Measurements from ENCODE around the gene PRKACA.

The PRKACA gene

DNA sequence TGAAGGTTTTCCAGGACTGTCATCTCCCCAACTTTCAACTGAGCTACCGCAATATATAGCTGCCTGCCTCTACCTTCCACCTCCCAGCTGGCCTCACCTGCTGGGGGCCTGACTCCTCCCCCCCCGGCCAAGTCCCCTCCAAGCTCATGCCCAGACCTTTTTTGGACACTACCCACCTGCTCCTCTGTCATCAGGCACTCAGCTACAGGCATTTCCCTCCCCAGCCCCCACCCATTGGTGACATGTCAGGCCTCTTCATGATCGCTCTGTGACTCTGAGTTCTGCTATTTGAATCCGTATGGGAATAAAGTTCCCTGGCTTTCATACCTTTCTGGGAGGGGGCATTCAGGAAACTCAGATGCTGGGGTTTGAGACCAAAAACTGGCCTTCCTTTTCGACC is 1.8 kb downstream of the PRKACA start:
- Mint-ChIP-seq H3K9me3 (no peaks in the 10 kb centered on the region), H3K4me1 (ENCODE audit: low read depth) (peaks cover 30% of the 10 kb centered on the region), H3K4me3 (peak overlapping the region; percentile 97), H3K27ac (no peak overlapping the region), H3K36me3 (ENCODE audit: low read depth) (no peaks in the 10 kb centered on the region), H3K27me3 (ENCODE audit: low read depth) (no peaks in the 10 kb centered on the region)

GRCh38 chr19:14114854-14115253 is 2.7 kb downstream of the PRKACA start:
- Mint-ChIP-seq H3K36me3 (ENCODE audit: low read depth) (no peaks in the 10 kb centered on the region), H3K4me3 (no peak overlapping the region), H3K27ac (no peak overlapping the region), H3K27me3 (ENCODE audit: low read depth) (no peaks in the 10 kb centered on the region), H3K9me3 (no peaks in the 10 kb centered on the region), H3K4me1 (ENCODE audit: low read depth) (peaks cover 30% of the 10 kb centered on the region)

- Mint-ChIP-seq H3K27ac (no peak overlapping the region), H3K9me3 (no peaks in the 10 kb centered on the region), H3K4me3 (no peak overlapping the region), H3K36me3 (ENCODE audit: low read depth) (no peaks in the 10 kb centered on the region), H3K4me1 (ENCODE audit: low read depth) (peaks cover 30% of the 10 kb centered on the region), H3K27me3 (ENCODE audit: low read depth) (no peaks in the 10 kb centered on the region)
Measured at GRCh38 chr19:14114439-14114838, 3.1 kb downstream of the PRKACA start.

DNA sequence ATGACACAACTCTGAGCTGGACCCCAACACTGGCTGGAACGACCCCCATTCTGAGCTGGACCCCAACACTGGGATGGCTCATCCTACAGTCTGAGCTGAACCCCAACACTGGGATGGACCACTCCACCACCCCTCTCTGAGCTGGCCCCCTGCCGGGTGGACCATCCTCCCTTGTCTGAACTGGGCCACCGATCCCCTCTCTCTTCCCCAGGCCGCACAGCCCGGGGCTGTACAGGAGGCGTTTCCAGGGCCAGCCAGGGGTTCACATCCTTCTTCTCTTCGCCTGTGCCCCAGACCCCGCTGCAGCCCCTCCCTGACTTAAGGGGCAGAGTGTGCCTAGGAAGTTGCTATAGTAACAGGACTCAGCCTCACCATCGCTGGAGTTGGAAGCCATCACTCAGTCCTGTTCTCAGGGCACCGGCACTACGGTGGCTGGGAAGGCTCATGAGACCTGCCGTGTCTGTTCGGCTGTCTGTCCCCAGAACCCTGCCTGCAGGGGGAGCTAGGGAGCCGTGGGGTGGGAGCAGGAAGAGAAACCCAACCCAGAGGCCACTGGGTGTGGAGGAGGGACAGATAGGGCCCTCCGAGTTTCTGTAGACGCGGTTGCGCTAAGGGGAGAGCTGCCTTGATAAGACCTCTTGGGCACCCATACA is 3.7 kb downstream of the PRKACA start:
- no peak overlapping the region for H3K27ac Mint-ChIP-seq
- no peak overlapping the region for H3K4me3 Mint-ChIP-seq
- no peaks in the 10 kb centered on the region for H3K36me3 Mint-ChIP-seq (ENCODE audit: low read depth)
- no peaks in the 10 kb centered on the region for H3K9me3 Mint-ChIP-seq
- H3K27me3 Mint-ChIP-seq (ENCODE audit: low read depth) = no peaks in the 10 kb centered on the region
- H3K4me1 Mint-ChIP-seq (ENCODE audit: low read depth) = peaks cover 26% of the 10 kb centered on the region

GRCh38 chr19:14112809-14113385 is 4.7 kb downstream of the PRKACA start:
- no peaks in the 10 kb centered on the region for H3K36me3 Mint-ChIP-seq (ENCODE audit: low read depth)
- peaks cover 20% of the 10 kb centered on the region for H3K4me1 Mint-ChIP-seq (ENCODE audit: low read depth)
- no peak overlapping the region for H3K27ac Mint-ChIP-seq
- H3K27me3 Mint-ChIP-seq (ENCODE audit: low read depth) = no peaks in the 10 kb centered on the region
- H3K9me3 Mint-ChIP-seq = no peaks in the 10 kb centered on the region
- H3K4me3 Mint-ChIP-seq = no peak overlapping the region

- Mint-ChIP-seq H3K27ac (no peak overlapping the region), H3K4me1 (ENCODE audit: low read depth) (peaks cover 20% of the 10 kb centered on the region), H3K4me3 (no peak overlapping the region)
Measured at GRCh38 chr19:14112051-14112808, 5.3 kb downstream of the PRKACA start.

DNA sequence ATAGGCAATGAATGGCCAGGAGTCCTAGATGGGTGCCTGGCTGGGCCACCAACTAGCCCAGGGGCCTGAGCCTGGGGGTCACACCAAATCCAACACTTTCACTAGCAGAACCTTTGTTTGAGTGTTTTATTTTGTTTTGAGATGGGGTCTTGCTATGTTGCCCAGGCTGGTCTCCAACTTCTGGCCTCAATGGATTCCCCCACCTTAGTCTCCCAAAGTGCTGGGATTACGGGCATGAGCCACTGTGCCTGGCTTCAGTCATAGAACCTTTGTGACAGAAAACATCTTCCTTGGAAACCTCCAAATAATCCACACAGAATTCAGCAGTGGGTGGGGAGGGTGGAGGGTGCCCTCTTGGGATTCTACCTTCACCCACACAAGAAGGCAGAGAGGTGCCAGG is 6.1 kb downstream of the PRKACA start:
- H3K4me3 Mint-ChIP-seq = no peak overlapping the region
- peaks cover 15% of the 10 kb centered on the region for H3K4me1 Mint-ChIP-seq (ENCODE audit: low read depth)
- H3K36me3 Mint-ChIP-seq (ENCODE audit: low read depth) = peaks cover 3% of the 10 kb centered on the region
- no peaks in the 10 kb centered on the region for H3K27me3 Mint-ChIP-seq (ENCODE audit: low read depth)
- no peak overlapping the region for H3K27ac Mint-ChIP-seq
- no peaks in the 10 kb centered on the region for H3K9me3 Mint-ChIP-seq

More at GRCh38 chr19:14112051-14112808, 5.3 kb downstream of the PRKACA start:
- Mint-ChIP-seq H3K9me3 (no peaks in the 10 kb centered on the region), H3K27me3 (ENCODE audit: low read depth) (no peaks in the 10 kb centered on the region), H3K36me3 (ENCODE audit: low read depth) (peaks cover 2% of the 10 kb centered on the region)

- H3K27ac Mint-ChIP-seq = no peak overlapping the region
- no peak overlapping the region for H3K4me3 Mint-ChIP-seq
- no peaks in the 10 kb centered on the region for H3K9me3 Mint-ChIP-seq
- peaks cover 6% of the 10 kb centered on the region for H3K4me1 Mint-ChIP-seq (ENCODE audit: low read depth)
- peaks cover 3% of the 10 kb centered on the region for H3K36me3 Mint-ChIP-seq (ENCODE audit: low read depth)
- no peaks in the 10 kb centered on the region for H3K27me3 Mint-ChIP-seq (ENCODE audit: low read depth)
Measured at GRCh38 chr19:14110650-14111049, 6.9 kb downstream of the PRKACA start.

- H3K27ac Mint-ChIP-seq = no peak overlapping the region
- H3K4me1 Mint-ChIP-seq (ENCODE audit: low read depth) = no peaks in the 10 kb centered on the region
- H3K27me3 Mint-ChIP-seq (ENCODE audit: low read depth) = no peaks in the 10 kb centered on the region
- no peaks in the 10 kb centered on the region for H3K9me3 Mint-ChIP-seq
- no peak overlapping the region for H3K4me3 Mint-ChIP-seq
- H3K36me3 Mint-ChIP-seq (ENCODE audit: low read depth) = peaks cover 6% of the 10 kb centered on the region
Measured at GRCh38 chr19:14107581-14108461, 9.7 kb downstream of the PRKACA start.

GRCh38 chr19:14106840-14107239 is 10.7 kb downstream of the PRKACA start:
- Mint-ChIP-seq H3K9me3 (no peaks in the 10 kb centered on the region), H3K4me1 (ENCODE audit: low read depth) (no peaks in the 10 kb centered on the region)

GRCh38 chr19:14105680-14106079 is 11.9 kb downstream of the PRKACA start:
- Mint-ChIP-seq H3K4me1 (ENCODE audit: low read depth) (no peaks in the 10 kb centered on the region), H3K27ac (no peak overlapping the region), H3K4me3 (no peak overlapping the region), H3K36me3 (ENCODE audit: low read depth) (peaks cover 10% of the 10 kb centered on the region), H3K9me3 (no peaks in the 10 kb centered on the region), H3K27me3 (ENCODE audit: low read depth) (no peaks in the 10 kb centered on the region)

More at GRCh38 chr19:14106840-14107239, 10.7 kb downstream of the PRKACA start:
- H3K27ac Mint-ChIP-seq = no peak overlapping the region
- no peak overlapping the region for H3K4me3 Mint-ChIP-seq
- peaks cover 6% of the 10 kb centered on the region for H3K36me3 Mint-ChIP-seq (ENCODE audit: low read depth)
- no peaks in the 10 kb centered on the region for H3K27me3 Mint-ChIP-seq (ENCODE audit: low read depth)

GRCh38 chr19:14103310-14103709 is 14.3 kb downstream of the PRKACA start:
- peaks cover 10% of the 10 kb centered on the region for H3K36me3 Mint-ChIP-seq (ENCODE audit: low read depth)
- no peaks in the 10 kb centered on the region for H3K4me1 Mint-ChIP-seq (ENCODE audit: low read depth)
- H3K27me3 Mint-ChIP-seq (ENCODE audit: low read depth) = no peaks in the 10 kb centered on the region
- H3K27ac Mint-ChIP-seq = no peak overlapping the region
- H3K4me3 Mint-ChIP-seq = no peak overlapping the region
- no peaks in the 10 kb centered on the region for H3K9me3 Mint-ChIP-seq

DNA sequence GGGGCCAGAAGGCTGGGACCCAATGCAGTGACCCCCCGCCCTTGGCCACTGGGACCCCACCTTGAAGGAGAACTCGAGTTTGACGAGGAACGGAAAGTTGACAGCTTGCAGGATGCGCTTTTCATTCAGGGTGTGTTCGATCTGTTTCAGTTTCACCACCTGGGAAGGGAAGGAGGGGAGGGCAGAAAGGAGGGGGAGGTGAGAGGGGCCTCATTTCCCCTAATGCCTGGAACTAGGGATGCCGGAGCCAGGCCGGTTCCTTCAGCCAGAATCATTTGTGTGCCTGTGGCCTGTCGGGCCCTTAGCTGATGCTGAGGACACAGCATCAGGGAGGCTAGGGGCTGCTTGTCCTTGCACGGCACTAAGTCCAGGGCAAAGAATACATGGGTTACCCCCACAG is 14.8 kb downstream of the PRKACA start:
- Mint-ChIP-seq H3K27ac (no peak overlapping the region), H3K9me3 (no peaks in the 10 kb centered on the region), H3K4me3 (no peak overlapping the region), H3K36me3 (ENCODE audit: low read depth) (peaks cover 10% of the 10 kb centered on the region), H3K4me1 (ENCODE audit: low read depth) (no peaks in the 10 kb centered on the region), H3K27me3 (ENCODE audit: low read depth) (no peaks in the 10 kb centered on the region)

DNA sequence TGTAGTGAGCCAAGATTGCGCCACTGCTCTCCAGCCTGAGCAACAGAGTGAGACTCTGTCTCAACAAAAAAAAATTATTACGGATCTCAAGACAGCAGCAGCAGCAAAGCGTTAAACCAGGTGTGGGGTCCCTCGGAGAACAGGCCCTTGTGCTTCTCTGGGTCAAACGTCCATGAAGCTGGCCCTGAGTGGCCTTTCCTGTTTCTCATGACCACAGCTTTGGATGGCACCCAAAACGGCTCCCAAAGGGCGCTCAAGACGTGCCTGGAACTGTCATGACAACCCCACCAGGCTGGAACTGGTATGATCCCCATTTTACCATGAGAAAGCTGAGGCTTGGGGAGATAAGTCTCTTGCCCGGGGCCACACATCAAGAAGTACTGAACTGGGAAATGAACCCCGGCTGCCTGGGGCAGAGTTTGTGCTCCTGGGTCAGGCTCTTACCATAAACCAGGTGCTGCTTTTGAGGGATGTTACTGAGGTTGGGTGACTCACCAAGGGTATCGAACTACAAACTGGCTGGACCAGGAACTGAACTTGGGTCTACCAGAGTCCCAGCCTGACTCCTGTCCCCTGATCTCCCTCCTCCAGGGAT is 15.4 kb downstream of the PRKACA start:
- no peaks in the 10 kb centered on the region for H3K4me1 Mint-ChIP-seq (ENCODE audit: low read depth)
- H3K36me3 Mint-ChIP-seq (ENCODE audit: low read depth) = peaks cover 10% of the 10 kb centered on the region
- no peak overlapping the region for H3K4me3 Mint-ChIP-seq
- no peak overlapping the region for H3K27ac Mint-ChIP-seq
- no peaks in the 10 kb centered on the region for H3K9me3 Mint-ChIP-seq
- H3K27me3 Mint-ChIP-seq (ENCODE audit: low read depth) = no peaks in the 10 kb centered on the region
